SH-SY5Y (cell line): ENCODE measurements around the gene TENT4A.

Experiments
- GATA2 ChIP-seq: IDR thresholded peaks from 2 replicates; pipeline ENCODE4 v1.6.1; 2011; ENCODE audit warnings: mild to moderate bottlenecking, low read depth, low read length
- GATA3 ChIP-seq: IDR thresholded peaks from 2 replicates; pipeline ENCODE4 v1.6.1; 2011; ENCODE audit warnings: low read depth, mild to moderate bottlenecking, low read length, moderate library complexity

GRCh38 chr5:6734781-6735180 lies 21.5 kb downstream of the TENT4A start:
- TF ChIP-seq GATA2, result no peak
- TF ChIP-seq GATA3, result no peak
